DOHH2 (cell line): Measurements from ENCODE around the gene THSD7A.

Experiments used
- H3F3A ChIP-seq: fragments of 200-600 bp; sonication (generic), shearing (Covaris generic); 2 replicates; pipeline ENCODE4 v1.6.0; 2016; ENCODE audit warnings: antibody characterized with exemption, mild to moderate bottlenecking; ENCODE audit not compliant: control insufficient read depth, insufficient read depth
- H3K27ac ChIP-seq: fragments of 200-600 bp; sonication (generic); 2 replicates; pipeline ENCODE4 v1.5.1; 2014; ENCODE audit warnings: low read depth, mild to moderate bottlenecking, low read length, moderate library complexity
- H3K27me3 ChIP-seq: fragments of 200-600 bp; sonication (generic); 2 replicates; pipeline ENCODE4 v1.6.1; 2014; ENCODE audit warnings: mild to moderate bottlenecking, low read length, mixed read lengths; ENCODE audit not compliant: control insufficient read depth
- H3K36me3 ChIP-seq: fragments of 200-600 bp; sonication (generic); 2 replicates; pipeline ENCODE4 v1.6.1; 2014; ENCODE audit warnings: mild to moderate bottlenecking, low read length, moderate library complexity, mixed read lengths; ENCODE audit not compliant: control insufficient read depth
- H3K4me1 ChIP-seq: fragments of 200-600 bp; sonication (generic); 2 replicates; pipeline ENCODE4 v1.6.1; 2014; ENCODE audit warnings: mild to moderate bottlenecking, low read length, mixed read lengths; ENCODE audit not compliant: control insufficient read depth
- H3K4me2 ChIP-seq: fragments of 200-600 bp; sonication (generic); 2 replicates; pipeline ENCODE4 v1.6.0; 2014; ENCODE audit warnings: mild to moderate bottlenecking, low read length, moderate library complexity
- H3K4me3 ChIP-seq: fragments of 200-600 bp; sonication (generic); 2 replicates; pipeline ENCODE4 v1.5.1; 2014; ENCODE audit warnings: mild to moderate bottlenecking, low read length, mixed read lengths
- H3K79me2 ChIP-seq: fragments of 200-600 bp; sonication (generic); 2 replicates; pipeline ENCODE4 v1.6.1; 2014; ENCODE audit warnings: mild to moderate bottlenecking, low read length, mixed read lengths; ENCODE audit not compliant: control insufficient read depth
- H3K9me2 ChIP-seq: fragments of 200-600 bp; sonication (generic); replicated peaks from 2 replicates; pipeline ENCODE4 v1.6.1; 2014; ENCODE audit warnings: mild to moderate bottlenecking, low read length, mixed read lengths; ENCODE audit not compliant: control insufficient read depth
- H3K9me3 ChIP-seq: fragments of 200-600 bp; sonication (generic); 2 replicates; pipeline ENCODE4 v1.6.1; 2014; ENCODE audit warnings: antibody characterized with exemption, low read length, mixed read lengths; ENCODE audit not compliant: control insufficient read depth, insufficient read depth
- H4K20me1 ChIP-seq: fragments of 200-600 bp; sonication (generic); 2 replicates; pipeline ENCODE4 v1.6.0; 2014; ENCODE audit warnings: low read depth, mild to moderate bottlenecking, antibody characterized with exemption, low read length, moderate library complexity; ENCODE audit not compliant: control insufficient read depth, insufficient read depth
- EZH2phosphoT487 ChIP-seq: fragments of 200-600 bp; sonication (generic); IDR thresholded peaks from 2 replicates; pipeline ENCODE4 v1.6.1; 2017; ENCODE audit warnings: borderline replicate concordance, mild to moderate bottlenecking, antibody characterized with exemption, low read length, moderate library complexity, mixed read lengths
- TF ChIP-seq, protein P1 (sequence below): fragments of 200-600 bp; sonication (generic); IDR thresholded peaks from one replicate; pipeline ENCODE4 v1.5.1; 2014; ENCODE audit warnings: antibody characterized with exemption, mild to moderate bottlenecking, low read depth, low read length; ENCODE audit not compliant: poor library complexity, severe bottlenecking

Gene THSD7A

DNA sequence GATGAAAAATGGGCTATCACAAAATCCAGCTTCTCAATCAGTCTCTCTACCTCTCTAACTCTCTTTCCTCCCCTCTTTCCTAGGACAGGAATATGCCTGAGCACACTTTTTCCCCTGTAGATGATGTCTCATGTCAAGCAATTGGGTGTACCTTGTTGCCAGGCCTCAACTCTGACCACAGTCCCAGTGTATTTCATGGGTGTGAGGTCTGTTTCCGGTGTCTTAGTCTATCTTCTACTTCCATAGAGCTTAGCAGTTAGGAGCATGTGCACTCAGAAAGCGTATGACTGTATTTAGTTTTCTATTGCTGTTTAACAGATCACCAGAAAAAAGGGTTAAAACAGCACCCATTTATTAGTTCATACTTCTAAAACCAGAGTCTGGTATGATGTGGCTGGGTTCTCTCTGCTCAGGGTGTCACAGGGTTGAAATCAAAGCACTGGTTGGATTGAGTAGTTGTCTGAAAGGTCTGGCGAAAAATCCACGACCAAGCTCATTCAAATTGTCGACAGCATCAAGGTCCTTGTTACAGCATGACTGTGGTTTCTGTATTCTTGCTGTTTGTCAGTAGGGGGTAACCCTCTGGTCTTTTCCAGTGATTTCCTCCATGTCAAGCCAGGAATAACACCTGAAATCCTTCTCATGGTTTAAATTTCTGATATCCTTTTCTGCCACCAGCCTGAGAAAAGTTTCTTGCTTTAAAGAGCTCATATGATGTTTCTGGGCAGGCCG lies 130.0 kb downstream of the THSD7A start:
- H3K9me3 ChIP-seq: no peaks in the 10 kb centered on the region
- no peaks in the 10 kb centered on the region for H3K27me3 ChIP-seq
- H3K4me1 ChIP-seq: no peaks in the 10 kb centered on the region
- no peaks in the 10 kb centered on the region for H3K36me3 ChIP-seq
- H4K20me1 ChIP-seq: no peaks in the 10 kb centered on the region
- H3K4me2 ChIP-seq: no peak overlapping the region
- no peak for TF ChIP-seq EZH2phosphoT487
- TF ChIP-seq, protein P1, sequence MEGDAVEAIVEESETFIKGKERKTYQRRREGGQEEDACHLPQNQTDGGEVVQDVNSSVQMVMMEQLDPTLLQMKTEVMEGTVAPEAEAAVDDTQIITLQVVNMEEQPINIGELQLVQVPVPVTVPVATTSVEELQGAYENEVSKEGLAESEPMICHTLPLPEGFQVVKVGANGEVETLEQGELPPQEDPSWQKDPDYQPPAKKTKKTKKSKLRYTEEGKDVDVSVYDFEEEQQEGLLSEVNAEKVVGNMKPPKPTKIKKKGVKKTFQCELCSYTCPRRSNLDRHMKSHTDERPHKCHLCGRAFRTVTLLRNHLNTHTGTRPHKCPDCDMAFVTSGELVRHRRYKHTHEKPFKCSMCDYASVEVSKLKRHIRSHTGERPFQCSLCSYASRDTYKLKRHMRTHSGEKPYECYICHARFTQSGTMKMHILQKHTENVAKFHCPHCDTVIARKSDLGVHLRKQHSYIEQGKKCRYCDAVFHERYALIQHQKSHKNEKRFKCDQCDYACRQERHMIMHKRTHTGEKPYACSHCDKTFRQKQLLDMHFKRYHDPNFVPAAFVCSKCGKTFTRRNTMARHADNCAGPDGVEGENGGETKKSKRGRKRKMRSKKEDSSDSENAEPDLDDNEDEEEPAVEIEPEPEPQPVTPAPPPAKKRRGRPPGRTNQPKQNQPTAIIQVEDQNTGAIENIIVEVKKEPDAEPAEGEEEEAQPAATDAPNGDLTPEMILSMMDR: no peak
- H3K9me2 ChIP-seq: no peaks in the 10 kb centered on the region; the same call in 1 of the 2 replicates
- H3K79me2 ChIP-seq: no peaks in the 10 kb centered on the region
- no peaks in the 10 kb centered on the region for H3F3A ChIP-seq
- H3K27ac ChIP-seq: no peak overlapping the region
- H3K4me3 ChIP-seq: no peak overlapping the region

DNA sequence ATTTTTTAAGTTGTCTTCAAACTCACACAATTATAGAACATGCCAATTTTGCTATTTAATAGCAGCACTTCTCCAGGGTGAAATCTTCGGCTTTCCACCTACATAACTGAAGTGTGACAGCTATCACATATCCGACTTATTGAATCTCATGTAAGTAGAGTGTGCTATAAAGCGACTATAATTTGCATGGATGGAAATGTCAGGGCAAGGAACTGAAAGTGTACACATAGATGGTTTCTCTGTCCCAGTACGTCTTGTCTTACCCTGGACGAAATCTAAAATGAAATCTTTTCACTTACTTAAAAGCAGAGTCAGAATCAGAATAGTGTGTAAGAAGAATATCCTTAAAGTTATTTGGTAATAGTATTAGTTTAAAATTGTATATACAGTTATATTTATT lies 132.3 kb downstream of the THSD7A start:
- Histone ChIP-seq H3K79me2 (no peaks in the 10 kb centered on the region), H3F3A (no peaks in the 10 kb centered on the region), H3K9me2 (no peaks in the 10 kb centered on the region; the same call in 1 of the 2 replicates), H4K20me1 (no peaks in the 10 kb centered on the region), H3K4me3 (no peak overlapping the region), H3K27me3 (no peaks in the 10 kb centered on the region), H3K36me3 (no peaks in the 10 kb centered on the region), H3K27ac (no peak overlapping the region), H3K9me3 (no peaks in the 10 kb centered on the region), H3K4me2 (no peak overlapping the region), H3K4me1 (no peaks in the 10 kb centered on the region)
- TF ChIP-seq, protein P1: no peak
- TF ChIP-seq EZH2phosphoT487: no peak

DNA sequence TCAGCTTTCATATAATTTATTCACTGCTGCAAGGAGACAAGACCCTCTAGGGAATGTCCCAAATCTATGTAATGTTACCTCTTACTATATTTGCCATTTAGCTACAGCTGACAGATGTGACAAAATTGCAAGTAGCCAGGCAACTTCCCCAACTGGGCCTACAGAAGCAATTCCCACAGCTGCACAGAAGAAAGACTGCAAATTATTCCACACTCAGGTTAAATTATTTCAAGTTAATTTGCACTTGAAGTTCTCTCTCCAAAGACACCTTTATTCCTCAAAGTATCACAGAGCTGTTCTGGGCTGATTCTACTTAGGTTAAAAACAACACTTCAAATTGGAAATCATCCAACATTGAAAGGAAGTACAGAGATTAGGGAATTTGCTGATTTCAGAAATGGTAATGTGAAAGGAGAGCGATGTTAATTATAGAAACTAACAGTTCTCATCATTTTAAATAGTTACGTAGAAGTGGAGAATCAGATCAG lies 133.6 kb downstream of the THSD7A start:
- no peaks in the 10 kb centered on the region for H3F3A ChIP-seq
- no peak overlapping the region for H3K4me2 ChIP-seq
- H3K36me3 ChIP-seq: no peaks in the 10 kb centered on the region
- no peaks in the 10 kb centered on the region for H3K4me1 ChIP-seq
- H3K27ac ChIP-seq: no peak overlapping the region
- no peak overlapping the region for H3K4me3 ChIP-seq
- H3K79me2 ChIP-seq: no peaks in the 10 kb centered on the region
- TF ChIP-seq, protein P1: no peak
- TF ChIP-seq EZH2phosphoT487: no peak
- H3K9me3 ChIP-seq: no peaks in the 10 kb centered on the region
- no peaks in the 10 kb centered on the region for H3K27me3 ChIP-seq
- H4K20me1 ChIP-seq: no peaks in the 10 kb centered on the region
- H3K9me2 ChIP-seq: no peaks in the 10 kb centered on the region; the same call in 1 of the 2 replicates
